ENCODE data around the gene CPNE6. TPM values are rescaled to one million over a fixed set of nuclear protein-coding genes. Genes with fewer than 3 reads are reported as not detected.

CPNE6 gene
- total RNA-seq, 1 donor, result not detected

- no peak for TF ChIP-seq CTCF (IDR thresholded peaks at IDR 0.05; ENCODE audit: insufficient read depth, low read length)
- H3K4me3 ChIP-seq (ENCODE audit: low read depth, low read length), result no peak overlapping the region
- no peak for DNase-seq (ENCODE audit: low read depth)
Measured at GRCh38 chr14:24066496-24067132, 4.7 kb upstream of the CPNE6 start.

- no peak overlapping the region for H3K4me3 ChIP-seq (ENCODE audit: low read depth, low read length)
- TF ChIP-seq CTCF (IDR thresholded peaks at IDR 0.05; ENCODE audit: insufficient read depth, low read length), result no peak
- DNase-seq (ENCODE audit: low read depth), result no peak
Measured at GRCh38 chr14:24067133-24068082, 4.0 kb upstream of the CPNE6 start.

- no peak for DNase-seq (ENCODE audit: low read depth)
- no peak for TF ChIP-seq CTCF (IDR thresholded peaks at IDR 0.05; ENCODE audit: insufficient read depth, low read length)
- H3K4me3 ChIP-seq (ENCODE audit: low read depth, low read length), result no peak overlapping the region
Measured at GRCh38 chr14:24068711-24069410, 2.5 kb upstream of the CPNE6 start.

GRCh38 chr14:24069411-24069735, 2.0 kb upstream of the CPNE6 start:
- H3K4me3 ChIP-seq (ENCODE audit: low read depth, low read length), result no peak overlapping the region
- no peak for DNase-seq (ENCODE audit: low read depth)
- TF ChIP-seq CTCF (IDR thresholded peaks at IDR 0.05; ENCODE audit: insufficient read depth, low read length), result no peak

- TF ChIP-seq CTCF (IDR thresholded peaks at IDR 0.05; ENCODE audit: insufficient read depth, low read length), result no peak
- no peak overlapping the region for H3K4me3 ChIP-seq (ENCODE audit: low read depth, low read length)
- no peak for DNase-seq (ENCODE audit: low read depth)
Measured at GRCh38 chr14:24070285-24071143, 848 bp upstream of the CPNE6 start.

- no peak for DNase-seq (ENCODE audit: low read depth)
- H3K4me3 ChIP-seq (ENCODE audit: low read depth, low read length), result no peak overlapping the region
- TF ChIP-seq CTCF (IDR thresholded peaks at IDR 0.05; ENCODE audit: insufficient read depth, low read length), result no peak
Measured at GRCh38 chr14:24071836-24072430, 571 bp downstream of the CPNE6 start.

Measured in fibroblast of the aortic adventitia (primary cell).